ENCODE results near the gene TMEM17.

Gene TMEM17

DNA sequence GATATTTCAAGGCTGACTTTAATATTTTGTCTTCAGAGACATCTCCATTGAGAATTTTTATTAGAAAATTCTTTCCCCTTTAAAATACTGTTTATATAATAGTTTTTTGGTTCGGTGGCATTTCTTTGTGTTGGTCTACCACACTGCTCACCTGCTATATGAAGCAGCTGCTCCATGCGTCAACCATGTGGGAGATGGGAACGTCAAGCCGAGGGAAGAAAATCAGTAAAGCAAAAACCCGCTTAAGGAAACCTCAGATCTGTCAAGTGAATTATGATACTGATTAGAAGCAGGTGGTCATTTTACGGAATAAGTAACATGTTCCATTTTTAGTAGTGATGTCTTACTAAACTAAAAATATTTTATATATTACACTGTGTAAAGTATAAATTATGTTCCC, 5.6 kb upstream of the TMEM17 start:
- no peak for DNase-seq (ENCODE audit: low read depth in 1 of 2, low spot score in 1 of 2)

DNA sequence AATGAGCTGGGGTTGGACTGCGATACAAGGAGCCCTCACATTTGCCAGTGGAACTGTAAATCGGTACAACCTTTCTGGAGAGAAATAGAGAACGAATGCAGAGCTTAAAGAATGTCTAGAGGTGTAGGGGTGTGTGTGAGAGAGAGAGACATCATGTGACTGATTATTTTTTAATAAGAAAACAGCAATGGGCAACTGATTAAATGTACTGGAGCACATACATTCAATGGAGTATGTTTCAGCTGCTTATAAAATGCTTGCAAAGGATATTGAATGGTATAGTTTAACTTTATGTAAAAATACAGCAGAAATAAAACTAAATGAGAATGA, 391 bp upstream of the TMEM17 start:
- DNase-seq (ENCODE audit: low read depth in 1 of 2, low spot score in 1 of 2), result no peak

DNA sequence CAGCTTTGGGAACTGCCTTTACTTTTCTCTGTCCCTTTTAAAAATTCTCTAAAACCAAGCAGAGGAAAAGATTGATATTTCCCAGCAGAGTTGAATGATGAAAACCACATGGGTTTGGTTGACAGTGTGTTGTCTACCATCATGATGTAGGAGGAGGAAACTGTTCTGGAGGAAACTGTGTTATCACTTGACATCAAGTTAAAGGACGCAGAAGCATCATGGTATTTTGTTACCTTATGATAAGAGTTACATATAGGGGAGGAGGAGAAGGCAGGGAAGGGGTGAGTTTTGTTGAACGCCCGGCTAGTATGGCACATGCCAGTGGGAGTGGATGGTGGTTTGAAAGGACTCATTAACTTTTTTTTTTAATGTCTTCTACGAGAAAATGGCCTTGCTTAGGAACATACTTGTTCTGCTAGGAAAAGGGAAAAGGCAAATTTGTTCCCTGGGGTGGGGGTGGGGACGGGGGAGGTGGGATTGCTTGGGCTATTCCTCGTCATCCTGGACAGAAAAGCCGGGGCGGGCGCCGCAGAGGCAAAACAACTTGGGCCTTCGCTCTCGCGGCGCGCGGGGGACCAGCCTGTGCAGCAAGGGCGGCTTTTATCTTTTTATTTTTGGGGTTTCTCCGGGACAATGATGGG, 766 bp downstream of the TMEM17 start:
- DNase-seq (ENCODE audit: low read depth in 1 of 2, low spot score in 1 of 2), result no peak

DNA sequence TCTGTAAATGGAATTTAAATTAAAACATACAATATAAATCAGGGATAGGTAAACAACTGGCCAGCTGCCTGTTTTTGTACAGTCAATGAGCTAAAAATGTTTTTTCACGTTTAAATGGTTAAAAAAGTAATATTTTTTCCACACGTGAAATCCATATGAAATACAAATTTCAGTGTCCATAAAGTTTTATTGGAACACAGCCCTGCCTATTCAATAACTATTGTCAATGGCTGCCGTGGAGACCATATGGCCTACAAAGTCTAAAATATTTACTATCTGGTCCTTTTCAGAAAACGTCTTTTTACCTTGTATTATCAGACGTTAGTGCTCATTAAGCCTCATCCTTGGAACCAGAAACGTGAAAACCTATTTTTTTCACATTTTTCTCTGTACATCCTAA, 1.3 kb downstream of the TMEM17 start:
- DNase-seq (ENCODE audit: low read depth in 1 of 2, low spot score in 1 of 2), result no peak

DNA sequence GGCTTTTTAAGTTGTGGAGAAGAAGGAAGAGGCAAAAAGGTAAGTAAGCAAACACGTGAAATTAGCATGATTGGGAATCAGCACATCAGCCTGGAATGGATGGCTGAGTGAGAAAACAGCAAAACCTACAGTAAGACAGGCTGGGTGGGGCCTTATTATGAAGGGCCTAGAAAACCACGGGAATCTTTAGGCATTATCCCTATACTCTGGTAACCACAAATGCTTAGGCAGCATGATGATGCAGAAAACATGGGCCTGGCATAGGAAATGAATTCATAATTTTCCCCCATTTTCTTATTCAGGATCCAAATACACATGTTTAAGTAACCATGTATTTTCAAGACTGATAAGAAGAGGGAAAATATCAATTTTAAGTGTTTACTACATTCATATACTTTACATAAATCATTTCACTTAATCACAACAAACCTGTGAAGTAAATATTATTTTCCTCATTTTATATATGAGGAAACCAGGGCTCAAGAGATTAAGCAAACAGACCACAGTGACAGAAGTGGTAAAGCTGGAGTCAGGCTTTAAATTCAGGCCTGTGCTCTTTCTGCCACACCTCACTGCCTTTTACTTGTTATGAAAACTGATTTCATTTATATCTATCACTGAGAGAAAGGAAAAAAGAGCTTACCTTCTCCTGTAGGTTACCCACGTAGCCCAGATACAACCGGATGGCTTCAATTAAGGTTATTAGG, 4.0 kb downstream of the TMEM17 start:
- DNase-seq (ENCODE audit: low read depth in 1 of 2, low spot score in 1 of 2), result no peak

DNA sequence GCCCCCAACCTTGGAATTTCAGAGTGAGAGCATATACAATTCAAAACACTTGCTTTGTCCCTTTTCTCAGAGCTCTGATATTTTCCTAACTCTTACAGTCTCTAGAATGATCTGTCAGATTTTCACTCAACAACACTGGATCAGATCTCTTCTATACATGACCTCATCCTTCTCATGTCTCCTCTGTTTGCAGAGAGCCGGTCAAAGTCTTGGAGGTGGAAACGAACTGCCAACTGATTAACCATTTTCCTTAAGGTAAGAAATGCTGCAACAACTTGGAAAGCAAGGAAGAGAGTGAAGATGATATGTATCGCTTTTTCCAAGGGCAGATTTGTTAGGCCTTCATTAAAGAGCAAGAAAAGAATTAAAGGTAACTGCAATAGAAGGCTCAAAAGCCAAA, 4.9 kb downstream of the TMEM17 start:
- no peak for DNase-seq (ENCODE audit: low read depth in 1 of 2, low spot score in 1 of 2)

DNA sequence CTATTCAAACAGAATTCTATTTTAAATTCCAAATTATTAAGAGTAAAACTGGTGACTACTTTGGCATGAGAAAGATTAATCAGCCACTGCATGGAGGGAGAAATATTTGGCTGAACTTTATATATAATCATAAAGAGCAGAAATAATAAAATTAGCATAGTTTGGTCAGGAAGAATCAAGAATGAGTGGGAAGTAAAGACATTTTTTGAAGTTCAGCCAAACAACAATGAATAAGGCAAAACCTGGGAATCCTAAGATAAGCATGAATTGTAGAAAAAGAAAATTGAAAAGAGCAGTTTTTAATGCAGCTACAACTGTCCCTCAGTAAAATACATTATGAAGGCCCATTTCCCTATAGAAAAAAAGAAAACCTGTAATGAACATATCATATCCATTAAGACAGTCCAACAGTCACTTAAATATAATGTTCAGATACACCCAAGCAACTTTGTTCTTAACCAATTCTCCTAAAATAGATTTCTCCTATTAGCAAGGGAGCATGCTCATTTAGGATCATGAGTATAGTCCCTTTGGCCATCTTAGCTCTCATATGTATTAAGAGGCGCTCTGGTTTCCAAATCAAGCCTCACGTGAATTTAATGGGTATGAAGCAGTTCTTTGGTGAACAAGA, 6.5 kb downstream of the TMEM17 start:
- DNase-seq (ENCODE audit: low read depth in 1 of 2, low spot score in 1 of 2), result no peak

DNA sequence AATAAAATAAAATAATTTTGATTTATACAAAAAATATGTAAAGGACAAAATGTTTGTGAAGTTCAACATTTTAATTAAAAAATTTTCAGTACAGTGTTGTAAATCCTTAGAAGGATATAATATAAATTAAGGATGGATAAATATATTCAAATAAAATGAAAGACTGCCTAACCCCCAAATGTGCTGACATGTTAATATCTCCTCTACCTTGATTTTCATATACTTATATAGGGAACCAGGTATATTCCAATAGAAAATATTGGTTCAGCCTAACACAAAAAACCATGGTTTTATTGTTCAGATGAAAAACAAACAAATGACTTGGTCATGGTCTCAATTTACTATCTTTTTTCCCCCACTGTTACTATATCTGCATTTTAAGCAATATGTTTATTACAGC, 7.3 kb downstream of the TMEM17 start:
- no peak for DNase-seq (ENCODE audit: low read depth in 1 of 2, low spot score in 1 of 2)

DNA sequence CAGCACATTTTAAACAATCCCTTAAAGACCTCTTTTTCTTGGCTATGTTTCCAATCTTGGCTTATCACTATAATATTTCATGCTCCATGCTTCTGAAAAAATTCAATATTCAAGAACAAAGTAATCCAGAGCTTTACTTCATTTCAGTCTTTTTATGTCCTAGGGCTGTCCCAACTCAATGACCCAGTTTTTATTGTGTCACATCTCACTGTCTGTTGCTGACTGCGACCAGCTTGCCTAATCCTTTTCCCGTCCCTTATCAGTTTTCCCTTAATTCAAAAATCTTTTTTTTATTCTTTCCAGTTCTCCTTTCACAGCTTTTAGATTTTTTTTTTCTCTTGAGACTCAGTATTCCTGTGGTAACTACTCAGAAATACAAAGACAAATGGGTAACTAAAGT, 10.2 kb downstream of the TMEM17 start:
- no peak for DNase-seq (ENCODE audit: low read depth in 1 of 2, low spot score in 1 of 2)

DNA sequence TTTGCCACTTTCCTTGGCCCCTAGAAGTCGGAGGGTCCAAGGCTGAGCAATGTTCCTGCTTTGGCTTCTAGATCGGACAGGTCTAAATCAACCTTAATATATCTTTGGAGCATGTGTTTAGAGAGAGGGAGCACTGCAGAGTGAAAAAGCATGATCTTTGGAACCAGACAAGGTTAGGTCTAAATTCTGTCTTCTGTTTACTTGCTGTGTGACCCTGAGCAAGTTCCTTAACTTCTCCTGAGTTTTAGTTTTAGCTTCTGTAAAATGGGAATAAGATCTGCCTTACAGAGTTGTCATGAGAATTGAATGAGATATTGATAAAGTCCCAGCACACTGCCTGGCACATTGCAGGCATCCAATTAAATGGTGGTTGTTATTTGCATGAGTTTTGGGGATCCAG, 13.9 kb downstream of the TMEM17 start:
- DNase-seq (ENCODE audit: low read depth in 1 of 2, low spot score in 1 of 2), result no peak

DNA sequence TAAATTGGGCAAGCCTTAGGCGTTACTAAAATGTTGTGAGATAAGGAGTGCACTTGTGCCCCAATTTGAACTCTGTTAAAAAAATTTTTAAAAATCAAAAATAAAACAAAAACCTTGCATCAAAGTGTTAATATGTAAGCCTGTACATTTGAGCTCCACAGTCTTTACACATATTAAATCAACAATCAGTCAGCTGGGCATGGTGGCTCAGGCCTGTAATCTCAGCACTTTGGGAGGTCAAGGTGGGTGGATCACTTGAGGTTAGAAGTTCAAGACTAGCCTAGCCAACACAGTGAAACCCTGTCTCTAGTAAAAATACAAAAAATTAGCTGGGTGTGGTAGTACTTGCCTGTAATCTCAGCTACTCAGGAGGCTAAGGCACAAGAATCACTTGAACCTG, 16.3 kb downstream of the TMEM17 start:
- no peak for DNase-seq (ENCODE audit: low read depth in 1 of 2, low spot score in 1 of 2)

DNA sequence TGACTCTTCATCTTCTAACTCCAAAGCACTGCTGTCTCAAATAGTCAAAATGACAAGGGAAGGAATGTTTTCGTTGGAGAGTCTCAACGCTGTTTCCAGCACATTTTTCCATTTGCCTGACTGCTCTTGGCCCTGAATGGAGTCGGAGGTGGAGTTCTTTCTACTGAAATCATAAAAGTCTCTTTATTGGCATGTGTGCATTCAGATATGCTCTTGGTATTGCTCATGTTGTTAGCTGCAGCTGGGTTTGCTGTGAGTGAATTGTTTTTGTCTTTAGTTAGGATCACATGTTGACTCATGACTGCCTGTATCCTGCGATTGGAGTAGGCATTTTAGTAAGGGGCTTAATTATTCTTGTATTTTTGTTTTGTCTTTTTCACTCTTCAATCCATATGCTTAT, 16.8 kb downstream of the TMEM17 start:
- no peak for DNase-seq (ENCODE audit: low read depth in 1 of 2, low spot score in 1 of 2)

DNA sequence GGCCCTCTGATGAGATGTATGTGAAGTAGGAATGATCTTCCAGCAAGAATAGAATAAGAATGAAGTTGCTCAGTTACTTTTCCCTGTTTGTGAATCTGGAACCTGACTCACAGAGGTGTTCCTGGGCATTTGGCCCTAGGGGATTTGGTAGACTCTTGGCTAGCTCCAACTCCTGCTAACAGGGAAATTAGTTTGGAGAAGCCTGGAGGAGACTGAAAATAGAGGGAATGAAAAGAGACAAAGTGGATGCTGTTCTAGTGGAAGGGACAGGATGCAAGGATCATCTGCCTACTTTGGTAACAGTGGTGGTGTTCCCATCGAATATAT, 19.6 kb downstream of the TMEM17 start:
- DNase-seq (ENCODE audit: low read depth in 1 of 2, low spot score in 1 of 2), result no peak

DNA sequence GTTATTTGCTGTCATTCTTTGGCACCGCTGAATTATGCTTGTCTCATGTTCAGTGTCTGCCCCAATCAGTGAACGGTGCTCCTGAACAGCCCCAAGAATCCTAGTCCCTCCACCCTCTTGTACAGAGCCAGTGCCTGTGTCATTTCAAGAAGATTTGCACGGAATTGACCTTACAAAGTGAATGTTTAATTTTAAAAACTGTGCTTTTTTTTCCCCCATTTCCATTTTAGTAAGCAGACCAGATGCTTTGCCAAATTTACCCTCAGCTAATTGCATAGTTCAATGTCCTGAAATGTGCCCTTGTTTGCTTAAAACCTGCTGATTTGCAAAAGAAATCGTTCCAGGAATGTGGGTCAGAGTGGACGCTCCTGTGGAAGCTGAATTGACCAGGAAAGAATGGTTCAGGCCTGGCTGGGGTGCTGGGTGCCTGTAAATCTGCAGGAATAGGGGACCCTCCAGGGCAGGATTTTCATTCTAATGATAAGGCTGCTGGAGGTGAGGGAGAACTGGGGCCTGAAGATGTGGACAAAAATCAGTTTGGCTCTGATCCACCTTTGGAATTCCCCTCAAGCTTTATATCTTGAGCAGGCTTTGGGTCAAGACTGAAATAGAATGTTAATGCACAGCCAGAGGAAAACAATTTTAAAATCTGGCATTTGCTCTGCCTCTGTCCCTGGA, 20.1 kb downstream of the TMEM17 start:
- no peak for DNase-seq (ENCODE audit: low read depth in 1 of 2, low spot score in 1 of 2)

DNA sequence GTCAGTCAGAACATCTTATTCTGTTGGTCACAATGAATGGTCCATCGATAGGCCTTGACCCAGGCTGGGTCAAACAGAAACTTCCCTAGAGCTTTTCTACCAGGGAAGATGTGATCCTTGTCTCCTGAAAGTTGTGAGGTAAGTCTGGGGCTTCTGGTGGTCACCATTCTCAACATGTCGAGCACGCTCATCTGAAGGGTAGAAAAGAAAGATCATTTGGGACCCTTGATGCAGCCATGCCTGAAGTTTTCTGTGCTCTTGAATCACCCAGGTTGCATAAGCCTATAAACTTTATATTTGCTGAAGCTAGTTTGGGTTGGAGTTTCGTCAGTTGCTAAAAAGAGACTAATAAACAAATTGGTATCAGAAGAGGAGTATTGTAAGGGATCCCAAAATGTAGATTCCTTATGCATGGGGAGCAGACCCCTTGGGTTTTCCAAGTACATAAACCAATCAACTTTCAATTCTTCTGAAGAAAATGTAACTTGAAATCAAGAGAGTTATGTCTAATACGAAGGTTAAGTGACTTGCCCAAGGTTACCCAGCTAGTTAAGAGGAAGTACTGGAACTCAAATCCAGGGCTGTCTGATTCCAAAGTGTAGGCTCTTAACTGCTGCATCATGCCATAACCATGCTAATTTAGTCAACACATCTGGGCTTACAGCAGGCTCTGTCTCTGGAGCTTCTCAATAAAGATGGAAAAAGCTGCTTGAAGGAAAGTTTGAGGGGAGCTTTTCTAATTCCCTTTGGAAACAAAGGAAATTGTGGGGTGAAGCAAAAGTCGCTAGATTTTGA, 23.2 kb downstream of the TMEM17 start:
- no peak for DNase-seq (ENCODE audit: low read depth in 1 of 2, low spot score in 1 of 2)

DNA sequence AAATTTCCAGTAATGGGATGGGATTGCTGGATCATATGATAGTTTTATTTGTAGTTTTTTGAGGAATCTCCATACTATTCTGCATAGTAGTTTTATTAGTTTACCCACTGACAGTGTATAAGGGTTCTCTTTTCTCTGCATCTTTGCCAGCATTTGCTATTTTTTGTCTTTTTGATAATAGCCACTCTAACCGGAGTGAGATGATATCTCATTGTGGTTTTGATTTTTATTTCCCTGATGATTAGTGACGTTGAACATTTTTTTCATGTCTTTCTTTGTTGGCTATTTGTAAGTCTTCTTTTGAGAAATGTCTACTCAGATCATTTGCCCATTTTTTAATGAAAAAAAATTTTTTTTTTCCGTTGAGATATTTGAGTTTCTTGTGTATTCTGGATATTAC, 26.1 kb downstream of the TMEM17 start:
- DNase-seq (ENCODE audit: low read depth in 1 of 2, low spot score in 1 of 2), result no peak

DNA sequence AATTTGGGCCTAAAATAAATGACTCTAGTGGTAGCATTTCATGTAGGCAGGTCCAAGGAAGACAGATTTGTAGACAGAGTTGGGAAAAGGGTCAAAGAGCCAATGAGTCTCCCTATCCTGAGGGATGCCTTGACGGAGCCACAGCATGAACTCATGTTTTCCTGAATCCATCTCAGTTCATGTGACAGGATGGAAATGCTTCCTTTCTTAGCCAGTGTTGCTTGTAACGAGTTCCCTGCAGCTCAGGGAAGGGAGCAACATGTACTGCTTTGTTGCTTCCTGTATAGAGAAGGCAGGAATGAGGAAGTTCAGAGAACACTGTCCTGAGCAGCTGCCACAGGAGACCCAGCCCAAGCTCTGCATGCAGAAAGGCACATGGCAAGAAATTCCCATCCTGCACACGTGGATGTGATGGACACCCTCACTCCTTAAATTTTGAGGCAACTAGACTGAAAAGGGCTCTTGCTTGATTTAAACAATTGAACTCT, 27.9 kb downstream of the TMEM17 start:
- DNase-seq (ENCODE audit: low read depth in 1 of 2, low spot score in 1 of 2), result no peak

DNA sequence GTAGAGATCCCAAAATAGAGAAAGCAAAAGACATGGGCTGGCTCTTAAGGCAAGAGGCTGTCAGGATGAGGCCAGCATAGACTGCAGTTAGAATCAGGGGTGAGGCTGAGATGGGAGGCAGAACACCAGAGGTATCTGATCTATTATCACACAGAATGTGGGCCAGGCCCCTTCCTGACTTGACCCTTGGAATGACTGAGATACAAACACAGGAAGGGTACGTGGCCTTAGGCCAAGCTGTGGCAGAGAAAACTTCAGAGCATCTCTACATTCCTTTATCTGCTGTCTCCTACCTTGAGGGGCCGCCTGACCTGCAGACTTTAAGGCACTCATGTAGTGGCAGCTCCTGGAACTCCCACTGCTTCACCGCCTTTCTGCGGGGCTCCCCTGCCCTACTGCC, 28.4 kb downstream of the TMEM17 start:
- no peak for DNase-seq (ENCODE audit: low read depth in 1 of 2, low spot score in 1 of 2)

DNA sequence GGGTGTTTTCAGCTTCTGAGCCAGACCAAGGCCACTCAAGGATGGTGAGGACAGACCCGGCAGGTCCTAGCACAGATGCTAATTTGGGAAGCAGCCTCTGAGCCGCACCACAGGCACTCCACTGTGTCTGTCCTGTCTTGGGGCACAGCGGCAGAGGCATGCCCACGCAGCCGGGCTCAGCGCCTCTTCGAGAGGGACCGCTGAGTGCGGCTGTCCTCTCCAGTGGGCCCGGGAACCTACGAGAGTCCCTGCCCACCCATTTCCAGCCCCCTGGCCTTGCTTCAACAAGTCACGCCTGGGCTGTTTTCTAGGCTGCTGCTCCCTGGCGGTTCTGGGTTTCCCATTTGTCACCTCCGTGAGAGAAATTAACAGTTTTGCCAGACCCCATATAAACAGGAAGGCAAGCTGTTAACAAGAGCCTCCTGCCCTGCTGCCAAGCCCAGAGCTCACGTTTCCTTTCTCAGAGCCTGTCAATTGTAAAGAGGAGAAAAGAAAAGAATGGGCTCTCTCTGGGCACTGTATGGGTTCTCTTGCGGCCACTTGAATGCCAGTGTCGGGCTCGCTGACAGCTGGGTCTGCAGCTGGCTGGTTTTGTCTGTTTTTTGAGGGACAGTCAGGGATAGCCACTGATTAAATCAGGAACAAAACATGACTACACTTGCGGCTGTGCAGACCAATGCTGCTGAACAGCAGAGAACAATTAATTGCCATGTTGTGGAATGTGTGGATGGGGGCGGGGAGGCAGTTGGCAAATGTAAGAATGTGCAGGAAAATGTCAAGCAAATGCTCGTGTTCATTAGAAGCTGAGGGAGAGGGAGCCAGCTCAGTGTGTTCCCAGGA, 30.6 kb downstream of the TMEM17 start:
- DNase-seq (ENCODE audit: low read depth in 1 of 2, low spot score in 1 of 2), result no peak

DNA sequence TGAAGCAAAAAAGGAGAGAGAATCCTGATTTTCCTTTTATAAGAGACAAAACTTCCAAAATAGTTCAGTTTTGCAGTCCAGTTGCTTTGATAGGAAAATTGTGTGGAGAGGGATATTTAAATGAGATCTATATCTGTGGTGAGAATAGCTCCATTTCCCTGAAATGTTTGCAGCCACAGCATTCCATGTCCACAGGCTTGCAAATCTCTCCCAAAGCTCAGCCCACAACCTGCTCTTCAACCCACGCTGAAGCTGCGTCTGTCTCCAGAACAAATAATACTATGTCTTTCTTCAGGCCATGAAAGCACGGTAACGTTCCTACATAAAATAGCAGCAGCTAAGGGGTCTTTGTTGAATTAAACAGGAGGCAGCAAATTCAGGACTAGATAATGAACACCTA, 31.8 kb downstream of the TMEM17 start:
- no peak for DNase-seq (ENCODE audit: low read depth in 1 of 2, low spot score in 1 of 2)

Data from activated CD4-positive, alpha-beta T cell treated with anti-CD3 and anti-CD28 coated beads, Interleukin-2, amount 50 U/mL, for 24 hours (primary cell).